SK-N-SH (cell line): ENCODE measurements around the gene CFAP299. TPM values are rescaled to one million over a fixed set of nuclear protein-coding genes. Genes with fewer than 3 reads are reported as not detected.

Source experiments
- CTCF ChIA-PET: fragments of 300-600, 350-600 bp; formaldehyde crosslinking; extraction: SDS; loops from one replicate; lab custom pipeline; 2021; lab: Yijun Ruan, JAX
- POLR2A ChIA-PET: fragments of 350-600 bp; sonication (Branson Sonifier 250); formaldehyde crosslinking; extraction: SDS; loops from one replicate; lab custom pipeline; 2020; ENCODE audit warnings: antibody characterized with exemption, inconsistent platforms; lab: Yijun Ruan, JAX
- DNase-seq: peaks from one replicate; pipeline ENCODE4 v3.0.0; 2012
- H2AFZ ChIP-seq: fragments of 200-600 bp; sonication (generic); 2 replicates; pipeline ENCODE4 v1.8.1; 2016; ENCODE audit warnings: antibody characterized with exemption, mild to moderate bottlenecking, low read depth
- H3F3A ChIP-seq: fragments of 200-600 bp; sonication (generic); replicated peaks from 2 replicates; pipeline ENCODE3; 2016; ENCODE audit warnings: antibody characterized with exemption, mild to moderate bottlenecking; ENCODE audit not compliant: insufficient read depth
- H3K27ac ChIP-seq, 2 experiments: fragments of 200-500 bp in 1 of 2; fragments of 200-600 bp in 1 of 2; sonication (Bioruptor generic) in 1 of 2; sonication (generic), shearing (Covaris generic) in 1 of 2; 2 replicates each; pipeline versions ENCODE4 v1.5.1 to v1.6.1; 2014 to 2016; ENCODE audit warnings: low read depth in 2 of 2, inconsistent platforms in 1 of 2, low read length in 1 of 2, mild to moderate bottlenecking in 1 of 2, mixed read lengths in 1 of 2
- H3K27me3 ChIP-seq: fragments of 200-600 bp; sonication (generic), shearing (Covaris generic); 2 replicates; pipeline ENCODE4 v1.6.1; 2016; ENCODE audit warnings: mixed run types; ENCODE audit not compliant: insufficient read depth
- H3K36me3 ChIP-seq, 2 experiments: fragments of 200-500 bp in 1 of 2; fragments of 200-600 bp in 1 of 2; sonication (Bioruptor generic) in 1 of 2; sonication (generic) in 1 of 2; replicated peaks in 1 of 2; 2 replicates each; pipeline versions ENCODE3 to v1.5.1; 2014 to 2016; ENCODE audit warnings: low read length in 1 of 2, mild to moderate bottlenecking in 1 of 2; ENCODE audit not compliant: insufficient read depth in 2 of 2, control insufficient read depth in 1 of 2
- H3K4me1 ChIP-seq, 2 experiments: fragments of 200-500 bp in 1 of 2; fragments of 200-600 bp in 1 of 2; sonication (Bioruptor generic) in 1 of 2; sonication (generic), shearing (Covaris generic) in 1 of 2; 2 replicates each; pipeline versions ENCODE4 v1.5.1 to v1.6.1; 2014 to 2016; ENCODE audit warnings: low read depth in 1 of 2, low read length in 1 of 2, mixed run types in 1 of 2; ENCODE audit not compliant: insufficient read depth in 2 of 2, control insufficient read depth in 1 of 2
- H3K4me2 ChIP-seq: fragments of 200-600 bp; sonication (generic), shearing (Covaris generic); 2 replicates; pipeline ENCODE4 v1.6.1; 2017; ENCODE audit warnings: mixed run types
- H3K4me3 ChIP-seq, 2 experiments: fragments of 200-500 bp in 1 of 2; fragments of 200-600 bp in 1 of 2; sonication (Bioruptor generic) in 1 of 2; sonication (generic), shearing (Covaris generic) in 1 of 2; 2 replicates each; pipeline versions ENCODE4 v1.5.1 to v1.8.1; 2014 to 2016; ENCODE audit warnings: low read depth in 2 of 2, inconsistent platforms in 1 of 2, low read length in 1 of 2, mild to moderate bottlenecking in 1 of 2, mixed read lengths in 1 of 2, moderate library complexity in 1 of 2
- H3K79me2 ChIP-seq: fragments of 200-600 bp; sonication (generic); 2 replicates; pipeline ENCODE4 v1.8.1; 2017; ENCODE audit warnings: mild to moderate bottlenecking; ENCODE audit not compliant: insufficient read depth
- H3K9ac ChIP-seq: fragments of 200-600 bp; sonication (generic); 2 replicates; pipeline ENCODE4 v1.6.1; 2017; ENCODE audit warnings: mixed run types
- H3K9me2 ChIP-seq: fragments of 200-600 bp; sonication (generic); 2 replicates; pipeline ENCODE4 v1.6.1; 2017; ENCODE audit warnings: mixed run types
- H3K9me3 ChIP-seq: fragments of 200-600 bp; sonication (generic); 2 replicates; pipeline ENCODE4 v1.6.1; 2017; ENCODE audit warnings: mixed run types, mild to moderate bottlenecking, moderate library complexity
- H4K20me1 ChIP-seq: fragments of 200-600 bp; sonication (generic); 2 replicates; pipeline ENCODE4 v1.6.1; 2017; ENCODE audit warnings: mild to moderate bottlenecking, mixed run types; ENCODE audit not compliant: insufficient read depth
- CTCF ChIP-seq: fragments of 200-600 bp; sonication (generic); IDR thresholded peaks from 2 replicates; pipeline ENCODE4 v1.6.1; 2017; ENCODE audit warnings: antibody characterized with exemption, mild to moderate bottlenecking, moderate library complexity
- EP300 ChIP-seq, 2 experiments: IDR thresholded peaks; 2 replicates each; pipeline versions ENCODE4 v1.4.0 to v1.6.1; 2012; ENCODE audit warnings: borderline replicate concordance in 1 of 2, low read depth in 1 of 2, low read length in 1 of 2
- FOSL2 ChIP-seq: IDR thresholded peaks from 2 replicates; pipeline ENCODE4 v1.4.0; 2012; ENCODE audit warnings: low read depth, mild to moderate bottlenecking, moderate library complexity, borderline replicate concordance
- GATA2 ChIP-seq: sonication (generic); formaldehyde crosslinking; IDR thresholded peaks from 2 replicates; pipeline ENCODE4 v1.5.0; 2020; ENCODE audit warnings: mild to moderate bottlenecking, missing genetic modification reagents
- JUND ChIP-seq: IDR thresholded peaks from 2 replicates; pipeline ENCODE4 v1.4.0; 2012
- MXI1 ChIP-seq: IDR thresholded peaks from 2 replicates; pipeline ENCODE4 v1.6.1; 2012; ENCODE audit warnings: mild to moderate bottlenecking, low read depth, low read length, improper control_type of control experiment
- NFIC ChIP-seq: IDR thresholded peaks from 2 replicates; pipeline ENCODE4 v1.4.0; 2012; ENCODE audit warnings: borderline replicate concordance
- NRF1 ChIP-seq: IDR thresholded peaks from 2 replicates; pipeline ENCODE4 v1.6.1; 2012; ENCODE audit warnings: low read depth, mild to moderate bottlenecking, low read length
- RAD21 ChIP-seq: IDR thresholded peaks from 2 replicates; pipeline ENCODE4 v1.6.1; 2012; ENCODE audit warnings: mild to moderate bottlenecking, low read length
- RCOR1 ChIP-seq: fragments of 150-350 bp; IDR thresholded peaks from 2 replicates; pipeline ENCODE4 v1.6.1; 2017; ENCODE audit warnings: antibody characterized with exemption, low read length
- RFX5 ChIP-seq: IDR thresholded peaks from 2 replicates; pipeline ENCODE4 v1.6.1; 2012; ENCODE audit warnings: mild to moderate bottlenecking, improper control_type of control experiment, low read length
- SMC3 ChIP-seq: IDR thresholded peaks from 2 replicates; pipeline ENCODE4 v1.6.1; 2012; ENCODE audit warnings: low read depth, low read length, improper control_type of control experiment
- TAF1 ChIP-seq: IDR thresholded peaks from 2 replicates; pipeline ENCODE4 v1.6.1; 2012; ENCODE audit warnings: low read depth, mild to moderate bottlenecking, low read length, moderate library complexity, borderline replicate concordance
- TEAD4 ChIP-seq: IDR thresholded peaks from 2 replicates; pipeline ENCODE4 v1.4.0; 2012; ENCODE audit warnings: mild to moderate bottlenecking, borderline replicate concordance; ENCODE audit not compliant: insufficient read depth
- USF2 ChIP-seq: fragments of 150-350 bp; IDR thresholded peaks from 2 replicates; pipeline ENCODE4 v1.6.1; 2017; ENCODE audit warnings: antibody characterized with exemption, low read length, low read depth, borderline replicate concordance
- YY1 ChIP-seq: IDR thresholded peaks from 2 replicates; pipeline ENCODE4 v1.4.0; 2012; ENCODE audit warnings: low read depth, mild to moderate bottlenecking
- WGBS: methylation state at CpG from one replicate; pipeline ENCODE4 v1.1.6; 2017; ENCODE audit warnings: low lambda C conversion rate; 5-methylcytosine and 5-hydroxymethylcytosine counted together
- polyA plus RNA-seq, 3 experiments: library from polyadenylated mRNA; depleted of rRNA; stranded (reverse); fragments of >200 nt; gene quantifications; 2 replicates each; pipeline ENCODE4 v1.2.3, GENCODE V29; 2012
- TF ChIP-seq, protein P1 (sequence below): IDR thresholded peaks from 2 replicates; pipeline ENCODE4 v1.6.1; 2012; ENCODE audit warnings: mild to moderate bottlenecking, low read depth, low read length, moderate library complexity

The CFAP299 gene
- polyA plus RNA-seq, 1 of the 3 experiments (the other 2 are of a cell fraction): 1.2 TPM

GRCh38 chr4:80507507-80507906 lies 172.0 kb downstream of the CFAP299 start:
- H3K9ac ChIP-seq: no peak overlapping the region
- no peaks in the 10 kb centered on the region for H3K79me2 ChIP-seq
- ChIA-PET CTCF (no interaction called here), POLR2A (no interaction called here)
- WGBS: 13% methylated on average over 1 of the region's 1 CpG
- TF ChIP-seq RCOR1 (no peak), USF2 (no peak), NFIC (no peak), NRF1 (no peak), CTCF (no peak), YY1 (no peak), JUND (no peak), RFX5 (no peak), TEAD4 (no peak), TAF1 (no peak), GATA2 (CRISPR knock-in tag) (no peak), MXI1 (no peak), EP300 (IDR thresholded peaks at IDR 0.05; ENCODE audit: borderline replicate concordance in 1 of 2, low read depth in 1 of 2, low read length in 1 of 2) (no peak), SMC3 (no peak), RAD21 (no peak), FOSL2 (no peak)
- TF ChIP-seq, protein P1, sequence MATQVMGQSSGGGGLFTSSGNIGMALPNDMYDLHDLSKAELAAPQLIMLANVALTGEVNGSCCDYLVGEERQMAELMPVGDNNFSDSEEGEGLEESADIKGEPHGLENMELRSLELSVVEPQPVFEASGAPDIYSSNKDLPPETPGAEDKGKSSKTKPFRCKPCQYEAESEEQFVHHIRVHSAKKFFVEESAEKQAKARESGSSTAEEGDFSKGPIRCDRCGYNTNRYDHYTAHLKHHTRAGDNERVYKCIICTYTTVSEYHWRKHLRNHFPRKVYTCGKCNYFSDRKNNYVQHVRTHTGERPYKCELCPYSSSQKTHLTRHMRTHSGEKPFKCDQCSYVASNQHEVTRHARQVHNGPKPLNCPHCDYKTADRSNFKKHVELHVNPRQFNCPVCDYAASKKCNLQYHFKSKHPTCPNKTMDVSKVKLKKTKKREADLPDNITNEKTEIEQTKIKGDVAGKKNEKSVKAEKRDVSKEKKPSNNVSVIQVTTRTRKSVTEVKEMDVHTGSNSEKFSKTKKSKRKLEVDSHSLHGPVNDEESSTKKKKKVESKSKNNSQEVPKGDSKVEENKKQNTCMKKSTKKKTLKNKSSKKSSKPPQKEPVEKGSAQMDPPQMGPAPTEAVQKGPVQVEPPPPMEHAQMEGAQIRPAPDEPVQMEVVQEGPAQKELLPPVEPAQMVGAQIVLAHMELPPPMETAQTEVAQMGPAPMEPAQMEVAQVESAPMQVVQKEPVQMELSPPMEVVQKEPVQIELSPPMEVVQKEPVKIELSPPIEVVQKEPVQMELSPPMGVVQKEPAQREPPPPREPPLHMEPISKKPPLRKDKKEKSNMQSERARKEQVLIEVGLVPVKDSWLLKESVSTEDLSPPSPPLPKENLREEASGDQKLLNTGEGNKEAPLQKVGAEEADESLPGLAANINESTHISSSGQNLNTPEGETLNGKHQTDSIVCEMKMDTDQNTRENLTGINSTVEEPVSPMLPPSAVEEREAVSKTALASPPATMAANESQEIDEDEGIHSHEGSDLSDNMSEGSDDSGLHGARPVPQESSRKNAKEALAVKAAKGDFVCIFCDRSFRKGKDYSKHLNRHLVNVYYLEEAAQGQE: no peak
- no peak overlapping the region for H3K4me3 ChIP-seq
- no peaks in the 10 kb centered on the region for H3K9me2 ChIP-seq
- no peak overlapping the region for H2AFZ ChIP-seq
- H3K27ac ChIP-seq: no peak overlapping the region
- no peaks in the 10 kb centered on the region for H3F3A ChIP-seq
- no peaks in the 10 kb centered on the region for H4K20me1 ChIP-seq
- no peaks in the 10 kb centered on the region for H3K4me1 ChIP-seq
- DNase-seq: no peak
- H3K27me3 ChIP-seq: no peaks in the 10 kb centered on the region
- H3K4me2 ChIP-seq: no peak overlapping the region
- H3K36me3 ChIP-seq: no peaks in the 10 kb centered on the region
- H3K9me3 ChIP-seq: no peaks in the 10 kb centered on the region
